KMS-11 (cell line): Measurements from ENCODE around the gene TMEM267.
"Not testable (repeated sequence)": the region's sequence is repeated elsewhere in the genome, so short reads cannot be mapped to it uniquely, and the experiment has no call there.

ENCODE experiments used
- H2AFZ ChIP-seq: fragments of 200-600 bp; sonication (generic); 2 replicates; pipeline ENCODE4 v1.6.1; 2016; ENCODE audit warnings: antibody characterized with exemption, mixed run types, low read depth
- H3K27ac ChIP-seq: fragments of 200-600 bp; sonication (generic); 2 replicates; pipeline ENCODE4 v1.6.1; 2016; ENCODE audit warnings: mild to moderate bottlenecking, mixed run types
- H3K27me3 ChIP-seq: fragments of 200-600 bp; sonication (generic); 2 replicates; pipeline ENCODE4 v1.6.1; 2017; ENCODE audit warnings: mild to moderate bottlenecking, low read depth, mixed run types, moderate library complexity; ENCODE audit not compliant: insufficient read depth
- H3K36me3 ChIP-seq: fragments of 200-600 bp; sonication (generic); 2 replicates; pipeline ENCODE4 v1.6.1; 2017; ENCODE audit warnings: mild to moderate bottlenecking, mixed run types; ENCODE audit not compliant: insufficient read depth
- H3K4me1 ChIP-seq: fragments of 200-600 bp; sonication (generic); 2 replicates; pipeline ENCODE4 v1.6.1; 2016; ENCODE audit warnings: mild to moderate bottlenecking, low read depth, mixed run types; ENCODE audit not compliant: poor library complexity, severe bottlenecking
- H3K4me2 ChIP-seq: fragments of 200-600 bp; sonication (generic); 2 replicates; pipeline ENCODE4 v1.7.0; 2016; ENCODE audit warnings: mild to moderate bottlenecking, mixed run types
- H3K4me3 ChIP-seq: fragments of 200-600 bp; sonication (generic); IDR thresholded peaks from 2 replicates; pipeline ENCODE4 v1.6.1; 2017; ENCODE audit warnings: low read depth, low read length, mixed read lengths; ENCODE audit not compliant: insufficient read depth
- H3K79me2 ChIP-seq: fragments of 200-600 bp; sonication (generic); 2 replicates; pipeline ENCODE4 v1.6.1; 2016; ENCODE audit warnings: low read depth, mixed run types; ENCODE audit not compliant: insufficient read depth
- H3K9ac ChIP-seq: fragments of 200-600 bp; sonication (generic); 2 replicates; pipeline ENCODE4 v1.6.1; 2016; ENCODE audit warnings: mild to moderate bottlenecking, mixed run types
- H4K20me1 ChIP-seq: fragments of 200-600 bp; sonication (generic); 2 replicates; pipeline ENCODE4 v1.6.1; 2016; ENCODE audit warnings: mild to moderate bottlenecking, mixed run types; ENCODE audit not compliant: insufficient read depth
- CTCF ChIP-seq: fragments of 200-600 bp; sonication (generic); conservative IDR thresholded peaks from 2 replicates; pipeline ENCODE4 v1.6.1; 2017; ENCODE audit warnings: low read depth, mild to moderate bottlenecking, antibody characterized with exemption, low read length, moderate library complexity, mixed read lengths

TMEM267 gene

GRCh38 chr5:43429016-43429415 lies 54.6 kb downstream of the TMEM267 start:
- Histone ChIP-seq H2AFZ (no peak overlapping the region), H3K27ac (no peak overlapping the region)
- no peak for TF ChIP-seq CTCF

GRCh38 chr5:43427306-43427705 lies 56.4 kb downstream of the TMEM267 start:
- no peak overlapping the region for H3K4me3 ChIP-seq
- no peak overlapping the region for H2AFZ ChIP-seq
- no peaks in the 10 kb centered on the region for H3K36me3 ChIP-seq
- no peak overlapping the region for H3K4me2 ChIP-seq
- no peak overlapping the region for H3K9ac ChIP-seq
- TF ChIP-seq CTCF = no peak
- no peaks in the 10 kb centered on the region for H3K79me2 ChIP-seq
- no peaks in the 10 kb centered on the region for H4K20me1 ChIP-seq
- H3K27me3 ChIP-seq = no peaks in the 10 kb centered on the region
- no peaks in the 10 kb centered on the region for H3K4me1 ChIP-seq
- no peak overlapping the region for H3K27ac ChIP-seq

More at GRCh38 chr5:43429016-43429415, 54.6 kb downstream of the TMEM267 start:
- no peaks in the 10 kb centered on the region for H3K27me3 ChIP-seq
- H3K4me1 ChIP-seq = no peaks in the 10 kb centered on the region
- no peaks in the 10 kb centered on the region for H4K20me1 ChIP-seq
- no peak overlapping the region for H3K4me3 ChIP-seq
- H3K79me2 ChIP-seq = no peaks in the 10 kb centered on the region
- H3K4me2 ChIP-seq = no peak overlapping the region
- H3K9ac ChIP-seq = no peak overlapping the region
- H3K36me3 ChIP-seq = no peaks in the 10 kb centered on the region

GRCh38 chr5:43425983-43426382 lies 57.7 kb downstream of the TMEM267 start:
- Histone ChIP-seq H3K79me2 (no peaks in the 10 kb centered on the region), H3K4me1 (no peaks in the 10 kb centered on the region), H3K4me2 (no peak overlapping the region), H3K27me3 (no peaks in the 10 kb centered on the region), H3K36me3 (no peaks in the 10 kb centered on the region), H3K4me3 (no peak overlapping the region), H2AFZ (no peak overlapping the region), H3K9ac (no peak overlapping the region), H3K27ac (no peak overlapping the region), H4K20me1 (no peaks in the 10 kb centered on the region)
- no peak for TF ChIP-seq CTCF

- H3K36me3 ChIP-seq, H2AFZ ChIP-seq, H3K79me2 ChIP-seq, H3K9ac ChIP-seq, H4K20me1 ChIP-seq, H3K4me2 ChIP-seq, H3K4me1 ChIP-seq, H3K27me3 ChIP-seq, H3K4me3 ChIP-seq, H3K27ac ChIP-seq: not testable (repeated sequence)
These were observed 60.6 kb downstream of the TMEM267 start for GRCh38 chr5:43423086-43423485.

- H3K36me3 ChIP-seq = no peaks in the 10 kb centered on the region
- no peak overlapping the region for H3K9ac ChIP-seq
- no peak overlapping the region for H3K4me2 ChIP-seq
- TF ChIP-seq CTCF = no peak
- H3K79me2 ChIP-seq = no peaks in the 10 kb centered on the region
- no peaks in the 10 kb centered on the region for H4K20me1 ChIP-seq
- H3K27me3 ChIP-seq = no peaks in the 10 kb centered on the region
- no peaks in the 10 kb centered on the region for H3K4me1 ChIP-seq
- no peak overlapping the region for H2AFZ ChIP-seq
- no peak overlapping the region for H3K4me3 ChIP-seq
- no peak overlapping the region for H3K27ac ChIP-seq
These were observed 61.5 kb downstream of the TMEM267 start for GRCh38 chr5:43422143-43422542.
